Measurements from ENCODE around the gene UNC93A.

DNA sequence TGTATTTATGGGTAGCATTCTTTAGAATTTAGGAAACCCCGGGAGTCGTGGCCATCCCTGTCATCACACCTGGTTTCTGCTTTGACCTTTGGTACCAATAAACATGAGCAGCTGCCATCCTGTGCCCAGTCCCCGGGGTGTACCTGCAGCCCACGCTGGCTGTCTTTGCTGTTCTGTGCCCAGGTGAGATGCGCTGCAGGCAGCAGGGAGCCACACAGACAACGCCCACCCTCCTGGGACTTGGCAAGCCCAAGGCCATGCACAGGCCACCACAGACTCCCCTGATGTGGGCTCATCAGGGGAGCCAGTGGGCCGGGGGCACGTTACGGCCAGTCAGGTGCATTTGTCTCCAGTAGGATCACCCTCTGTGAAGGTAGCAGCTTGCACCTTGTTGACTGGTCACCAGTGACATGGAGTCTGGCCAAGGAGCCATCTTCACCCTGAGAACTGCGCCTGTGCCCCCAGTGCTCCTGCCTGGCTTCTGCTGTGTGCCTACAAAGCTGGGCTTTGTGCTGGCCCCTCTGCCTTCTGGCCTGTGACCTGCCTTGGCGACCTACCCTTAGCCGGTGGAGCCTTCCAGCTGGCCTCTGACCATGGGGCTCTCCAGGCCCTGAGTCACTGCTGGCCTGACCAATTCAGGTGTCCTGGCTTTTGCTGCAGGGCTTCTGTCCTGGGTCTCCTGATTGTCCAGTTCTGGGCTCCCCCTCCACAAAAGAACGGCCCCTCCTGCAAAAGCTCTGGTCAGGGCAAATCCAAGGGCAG is 14.2 kb upstream of the UNC93A start:
- TF ChIP-seq, protein P1, sequence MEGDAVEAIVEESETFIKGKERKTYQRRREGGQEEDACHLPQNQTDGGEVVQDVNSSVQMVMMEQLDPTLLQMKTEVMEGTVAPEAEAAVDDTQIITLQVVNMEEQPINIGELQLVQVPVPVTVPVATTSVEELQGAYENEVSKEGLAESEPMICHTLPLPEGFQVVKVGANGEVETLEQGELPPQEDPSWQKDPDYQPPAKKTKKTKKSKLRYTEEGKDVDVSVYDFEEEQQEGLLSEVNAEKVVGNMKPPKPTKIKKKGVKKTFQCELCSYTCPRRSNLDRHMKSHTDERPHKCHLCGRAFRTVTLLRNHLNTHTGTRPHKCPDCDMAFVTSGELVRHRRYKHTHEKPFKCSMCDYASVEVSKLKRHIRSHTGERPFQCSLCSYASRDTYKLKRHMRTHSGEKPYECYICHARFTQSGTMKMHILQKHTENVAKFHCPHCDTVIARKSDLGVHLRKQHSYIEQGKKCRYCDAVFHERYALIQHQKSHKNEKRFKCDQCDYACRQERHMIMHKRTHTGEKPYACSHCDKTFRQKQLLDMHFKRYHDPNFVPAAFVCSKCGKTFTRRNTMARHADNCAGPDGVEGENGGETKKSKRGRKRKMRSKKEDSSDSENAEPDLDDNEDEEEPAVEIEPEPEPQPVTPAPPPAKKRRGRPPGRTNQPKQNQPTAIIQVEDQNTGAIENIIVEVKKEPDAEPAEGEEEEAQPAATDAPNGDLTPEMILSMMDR (IDR thresholded peaks at IDR 0.05) = no peak
- TF ChIP-seq POLR2A (IDR thresholded peaks at IDR 0.05) (no peak), POLR2AphosphoS5 (IDR thresholded peaks at IDR 0.05) (no peak)

All from breast epithelium (tissue), 3 donors.